Astrocyte (in vitro differentiated cells and primary cell): Measurements from ENCODE around the gene ANKUB1.

Experiments used
- CTCF ChIP-seq: IDR thresholded peaks from 2 replicates; pipeline ENCODE4 v1.5.1; 2011; ENCODE audit warnings: low read depth, mild to moderate bottlenecking, inconsistent platforms, low read length, moderate library complexity; ENCODE audit not compliant: insufficient read depth
- EZH2 ChIP-seq: IDR thresholded peaks from 2 replicates; pipeline ENCODE4 v1.6.1; 2012; ENCODE audit warnings: mild to moderate bottlenecking, low read length, inconsistent platforms; ENCODE audit not compliant: insufficient read depth

GRCh38 chr3:149815321-149815720, 23.0 kb upstream of the ANKUB1 start:
- TF ChIP-seq CTCF (no peak), EZH2 (no peak)
